Thoracic aorta endothelial cell (primary cell): Measurements from ENCODE around the gene PTEN. TPM values are rescaled to one million over a fixed set of nuclear protein-coding genes. Genes with fewer than 3 reads are reported as not detected.

Experiments used
- small RNA-seq: library from RNA; depleted of rRNA; stranded (forward); fragments of <200 nt; gene quantifications from one replicate; pipeline ENCODE3, GENCODE V24; 2012
- total RNA-seq: library from RNA; depleted of rRNA; stranded (reverse); fragments of >200 nt; gene quantifications from 2 replicates; pipeline ENCODE4 v1.2.3, GENCODE V29; 2012

PTEN gene
- total RNA-seq: 139 and 171 TPM in 2 replicates

GRCh38 chr10:87863053-87863943 lies at the start of gene PTEN, which contains the start of gene KLLN:
Gene PTEN (plus strand): TSS chr10:87863625. CDS start chr10:87864470, 845 bp downstream.
Gene KLLN (minus strand): TSS chr10:87863533. CDS start chr10:87862487, 1,046 bp downstream.

DNA sequence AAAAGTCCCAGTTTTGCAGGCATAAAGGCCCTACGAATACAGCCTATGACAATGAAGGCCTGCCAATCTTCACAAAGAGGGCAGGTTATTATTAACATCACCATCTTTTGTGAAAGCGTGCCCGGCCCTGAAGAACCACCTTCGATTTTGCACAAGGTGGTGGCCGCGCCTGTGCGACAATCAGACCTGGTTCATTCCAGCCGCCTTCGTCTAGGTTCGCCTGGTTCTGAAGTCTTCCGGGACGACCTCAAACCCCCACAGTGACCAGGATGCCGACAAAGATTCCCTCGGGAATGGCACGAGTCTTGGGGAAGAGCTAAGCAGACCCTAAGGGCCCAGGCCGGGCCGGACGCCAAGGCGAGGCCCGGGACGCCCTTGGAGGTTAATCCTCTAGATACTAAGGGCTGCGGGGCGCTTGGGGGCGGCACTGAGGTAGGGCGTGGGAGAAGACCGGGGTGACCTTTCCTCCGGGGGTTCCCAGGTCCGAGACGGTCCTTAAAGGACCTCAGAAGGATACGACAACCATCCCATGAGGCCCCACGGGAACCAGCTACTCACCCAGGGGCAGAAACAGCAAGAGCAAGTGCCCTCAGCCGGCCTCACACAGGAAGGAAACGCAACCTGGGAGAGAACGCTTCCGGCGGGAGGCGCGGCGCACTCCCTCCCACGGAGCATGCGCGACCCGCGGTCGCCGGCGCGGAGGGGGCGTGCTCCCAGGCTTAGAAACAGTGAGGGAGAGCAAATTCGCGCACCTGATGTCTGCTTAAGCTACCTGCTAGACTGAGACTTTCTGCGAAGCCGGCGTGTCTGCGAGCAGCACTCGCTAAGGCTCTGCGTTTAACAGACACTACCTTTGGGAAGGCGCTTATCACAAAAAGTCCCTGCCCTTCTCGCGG lies 45.6 kb upstream of the PTEN start, which contains the start of gene ATAD1:
ATAD1 (minus strand) TSS at position 618 of the 896 bp plus-strand sequence. CDS start 3,627 bp downstream, outside the sequence.

Small RNAs within 50 kb of the gene (small RNA-seq; reads per million reads assigned to genes)
- gene RF00284 (not detected), gene RN7SL78P (not detected)

Other genes with a start within 250 kb of the PTEN start
- gene PAPSS2, start 203.7 kb upstream of the PTEN start, total RNA-seq: 103 and 106 TPM in 2 replicates
- gene ATAD1, start 45.4 kb upstream of the PTEN start, total RNA-seq: 59.7 and 77.5 TPM in 2 replicates
- 0.40 and 0.65 TPM in 2 replicates for gene KLLN, start 92 bp upstream of the PTEN start, total RNA-seq